SK-N-MC (cell line): ENCODE results near the gene RAD21L1.

Experiments used
- DNase-seq: peaks from one replicate; pipeline ENCODE4 v3.0.0-alpha.2; 2011; ENCODE audit warnings: low read depth, low spot score
- H3K27ac ChIP-seq: fragments of 200-600 bp; sonication (generic); 2 replicates; pipeline ENCODE4 v1.5.1; 2016; ENCODE audit warnings: mixed run types
- H3K36me3 ChIP-seq: fragments of 200-600 bp; sonication (generic); 2 replicates; pipeline ENCODE4 v1.6.1; 2017; ENCODE audit warnings: antibody characterized with exemption, low read length, mixed read lengths; ENCODE audit not compliant: insufficient read depth
- H3K4me3 ChIP-seq: fragments of 200-600 bp; sonication (generic); 2 replicates; pipeline ENCODE4 v1.5.1; 2016
- H3K9ac ChIP-seq: fragments of 200-600 bp; sonication (generic); 2 replicates; pipeline ENCODE4 v1.8.0; 2017; ENCODE audit warnings: mixed run types, mixed read lengths; ENCODE audit not compliant: insufficient read length
- H3K9me3 ChIP-seq: fragments of 200-600 bp; sonication (generic); 2 replicates; pipeline ENCODE4 v1.6.1; 2017; ENCODE audit warnings: low read depth, mild to moderate bottlenecking, antibody characterized with exemption, low read length, moderate library complexity, mixed read lengths
- EZH2 ChIP-seq: fragments of 200-600 bp; sonication (generic); IDR thresholded peaks from one replicate; pipeline ENCODE4 v1.6.1; 2017; ENCODE audit warnings: antibody characterized with exemption
- FOXP2 ChIP-seq: optimal IDR thresholded peaks from 2 replicates; pipeline ENCODE3; 2011; ENCODE audit warnings: mild to moderate bottlenecking, moderate library complexity; ENCODE audit not compliant: insufficient read depth; ENCODE audit errors: extremely low read length, control extremely low read depth
- POLR2AphosphoS5 ChIP-seq: IDR thresholded peaks from 2 replicates; pipeline ENCODE4 v1.6.1; 2012; ENCODE audit warnings: mild to moderate bottlenecking, low read depth, low read length, borderline replicate concordance

The RAD21L1 gene

DNA sequence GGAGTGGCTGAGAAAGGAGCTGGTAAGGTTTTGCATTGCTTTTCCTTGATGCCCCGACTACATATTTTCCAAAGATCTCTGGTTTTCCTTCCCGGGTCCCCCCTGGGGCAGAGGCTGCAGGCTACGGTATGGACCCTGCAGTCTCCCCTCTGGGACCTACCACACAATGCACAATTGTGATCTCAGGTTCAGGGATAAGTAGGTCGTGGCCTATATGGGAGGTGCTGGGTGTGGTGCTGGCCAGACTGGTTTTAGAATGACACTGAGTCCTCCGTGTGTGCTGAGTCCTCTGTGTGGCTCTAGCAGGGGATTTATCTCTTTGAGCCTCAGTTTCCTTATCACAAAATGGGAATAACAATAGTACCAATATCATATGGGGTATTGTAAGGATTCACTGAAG, 22.2 kb upstream of the RAD21L1 start:
- Histone ChIP-seq H3K9ac (no peak overlapping the region), H3K27ac (no peak overlapping the region), H3K9me3 (no peaks in the 10 kb centered on the region), H3K36me3 (no peaks in the 10 kb centered on the region), H3K4me3 (no peak overlapping the region)
- no peak for DNase-seq
- TF ChIP-seq FOXP2 (no peak), EZH2 (no peak), POLR2AphosphoS5 (no peak)

- no peak for DNase-seq
These were observed 21.7 kb upstream of the RAD21L1 start for GRCh38 chr20:1204113-1204512.

DNA sequence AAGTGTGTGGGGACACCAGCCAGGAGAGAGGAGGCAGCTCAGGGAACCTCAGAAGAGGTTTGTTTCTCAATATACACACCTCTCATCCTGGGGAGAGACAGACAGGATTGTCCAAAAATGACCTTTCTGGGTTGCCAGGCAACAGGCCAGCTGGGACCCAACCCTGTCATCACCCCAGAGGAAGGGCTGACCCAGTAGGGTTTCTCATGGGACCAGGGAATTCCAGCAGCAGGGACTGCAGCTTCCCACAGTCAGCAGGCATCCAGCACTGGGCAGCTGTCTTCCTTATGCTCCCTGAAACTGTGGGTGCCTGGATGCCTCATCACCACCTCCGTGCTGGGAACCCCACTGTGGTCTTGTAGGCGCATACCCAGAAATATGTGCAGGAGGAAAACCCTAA, 21.3 kb upstream of the RAD21L1 start:
- H3K36me3 ChIP-seq, result no peaks in the 10 kb centered on the region
- TF ChIP-seq FOXP2 (no peak), EZH2 (no peak), POLR2AphosphoS5 (no peak)
- H3K9ac ChIP-seq, result no peak overlapping the region
- DNase-seq, result no peak
- H3K4me3 ChIP-seq, result no peak overlapping the region
- no peak overlapping the region for H3K27ac ChIP-seq
- H3K9me3 ChIP-seq, result no peaks in the 10 kb centered on the region

More at GRCh38 chr20:1204113-1204512, 21.7 kb upstream of the RAD21L1 start:
- no peaks in the 10 kb centered on the region for H3K9me3 ChIP-seq
- no peaks in the 10 kb centered on the region for H3K36me3 ChIP-seq
- H3K9ac ChIP-seq, result no peak overlapping the region
- TF ChIP-seq FOXP2 (no peak), EZH2 (no peak), POLR2AphosphoS5 (no peak)
- no peak overlapping the region for H3K27ac ChIP-seq
- H3K4me3 ChIP-seq, result no peak overlapping the region

GRCh38 chr20:1205802-1206201, 20.0 kb upstream of the RAD21L1 start:
- H3K9ac ChIP-seq, result no peak overlapping the region
- no peak for DNase-seq

GRCh38 chr20:1206366-1207148, 19.3 kb upstream of the RAD21L1 start:
- H3K9ac ChIP-seq, result no peak overlapping the region
- H3K4me3 ChIP-seq, result no peak overlapping the region
- no peak for TF ChIP-seq EZH2
- no peak for TF ChIP-seq POLR2AphosphoS5
- TF ChIP-seq FOXP2, result no peak
- no peaks in the 10 kb centered on the region for H3K36me3 ChIP-seq
- H3K9me3 ChIP-seq, result no peaks in the 10 kb centered on the region
- H3K27ac ChIP-seq, result no peak overlapping the region
- DNase-seq, result no peak

More at GRCh38 chr20:1205802-1206201, 20.0 kb upstream of the RAD21L1 start:
- H3K27ac ChIP-seq, result no peak overlapping the region
- no peak for TF ChIP-seq EZH2
- no peak for TF ChIP-seq FOXP2
- no peak for TF ChIP-seq POLR2AphosphoS5
- no peak overlapping the region for H3K4me3 ChIP-seq
- H3K36me3 ChIP-seq, result no peaks in the 10 kb centered on the region
- no peaks in the 10 kb centered on the region for H3K9me3 ChIP-seq

DNA sequence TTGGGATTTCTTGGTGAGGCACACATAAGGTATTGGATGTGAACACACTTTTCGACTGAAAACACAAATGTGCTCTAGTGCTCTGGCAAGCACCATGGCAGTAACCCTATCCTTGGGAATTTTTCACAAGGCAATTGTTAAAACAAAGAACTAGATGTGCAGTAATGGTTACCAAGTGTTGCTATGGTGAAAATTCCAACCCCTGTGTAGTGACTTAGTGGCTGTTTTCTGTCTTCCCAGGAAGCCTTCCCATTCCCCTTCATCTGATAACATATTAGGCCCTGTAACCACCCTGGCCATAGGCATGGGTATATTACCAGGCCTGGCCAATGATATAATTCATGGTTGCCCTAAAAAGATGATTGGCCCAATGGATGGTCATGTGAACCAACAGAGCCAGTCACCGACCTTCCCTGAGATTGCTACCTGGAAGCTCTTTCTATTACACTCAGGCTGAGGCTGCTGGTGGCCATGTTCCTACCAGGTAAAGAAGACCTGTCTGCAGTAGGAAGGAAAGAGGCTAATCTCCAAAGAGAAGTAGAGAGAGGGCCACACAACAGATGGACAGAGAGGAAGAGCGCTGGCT, 18.5 kb upstream of the RAD21L1 start:
- Histone ChIP-seq H3K36me3 (no peaks in the 10 kb centered on the region), H3K4me3 (no peak overlapping the region), H3K9ac (no peak overlapping the region), H3K27ac (no peak overlapping the region), H3K9me3 (no peaks in the 10 kb centered on the region)
- DNase-seq, result no peak
- TF ChIP-seq EZH2 (no peak), POLR2AphosphoS5 (no peak), FOXP2 (no peak)

DNA sequence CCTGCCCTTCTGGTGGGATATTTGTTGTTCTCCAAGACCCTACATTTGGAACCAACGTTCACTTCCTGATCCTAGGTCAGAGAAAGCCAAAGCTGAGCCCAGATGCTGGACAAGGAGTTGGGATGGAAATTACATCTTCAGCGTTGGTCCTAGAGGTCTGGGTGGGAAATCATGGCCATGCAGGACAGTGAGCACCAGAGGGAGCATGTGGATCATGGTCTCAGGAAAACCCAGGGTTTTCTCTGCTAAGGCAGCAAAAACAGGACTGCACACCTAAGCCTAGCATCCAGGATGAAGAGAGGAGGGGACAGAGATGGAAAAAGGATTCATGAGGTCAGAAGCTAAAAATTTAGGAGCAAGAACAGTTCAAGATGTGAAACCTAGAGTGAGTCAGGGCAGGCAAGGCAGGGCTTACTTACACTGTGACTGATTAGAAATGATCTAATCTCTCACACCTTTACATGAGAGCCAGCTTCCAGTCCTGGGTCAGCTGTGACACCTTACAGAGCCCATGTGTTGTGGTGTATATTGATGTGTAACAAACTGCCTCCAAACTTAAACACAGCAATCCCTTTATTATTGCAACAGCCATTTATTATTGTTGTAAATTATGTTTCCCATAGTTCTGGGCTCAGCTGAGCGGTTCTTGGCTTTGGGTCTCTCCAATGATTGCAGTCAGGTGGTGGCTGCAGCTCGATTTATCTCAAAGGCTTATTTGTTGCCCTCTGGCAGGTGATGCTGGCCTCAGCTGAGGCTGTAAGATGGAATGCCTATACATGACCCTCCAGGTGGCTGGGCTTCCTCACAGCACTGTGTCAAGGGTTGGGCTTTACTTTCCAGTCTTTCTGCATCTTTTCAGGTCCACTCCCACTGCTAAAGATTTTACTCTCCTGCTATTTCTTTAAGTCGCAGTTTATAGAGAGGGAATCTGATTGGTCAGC, 16.1 kb upstream of the RAD21L1 start:
- no peaks in the 10 kb centered on the region for H3K9me3 ChIP-seq
- DNase-seq, result no peak
- H3K27ac ChIP-seq, result no peak overlapping the region
- TF ChIP-seq FOXP2 (no peak), POLR2AphosphoS5 (no peak), EZH2 (no peak)
- H3K4me3 ChIP-seq, result no peak overlapping the region
- no peaks in the 10 kb centered on the region for H3K36me3 ChIP-seq
- H3K9ac ChIP-seq, result no peak overlapping the region

DNA sequence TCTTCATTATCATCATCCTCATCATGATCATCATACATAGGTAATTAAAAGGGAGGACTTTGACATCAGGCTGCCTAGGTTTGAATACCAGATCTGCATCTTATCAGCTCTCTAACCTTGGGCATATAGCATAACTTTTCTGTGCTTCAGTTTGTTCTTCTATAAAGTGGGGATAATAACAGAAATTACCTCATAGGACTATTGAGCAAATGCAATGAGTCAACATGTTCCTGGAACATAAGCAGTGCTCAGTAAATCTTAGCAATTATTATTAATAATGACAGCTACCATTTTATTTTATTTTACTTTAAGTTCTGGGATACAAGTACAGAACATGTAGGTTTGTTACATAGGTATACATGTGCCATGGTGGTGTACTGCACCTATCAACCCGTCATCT, 15.3 kb upstream of the RAD21L1 start:
- H3K36me3 ChIP-seq, result no peaks in the 10 kb centered on the region

More for the DNA sequence above, 15.3 kb upstream of the RAD21L1 start:
- Histone ChIP-seq H3K4me3 (no peak overlapping the region), H3K9ac (no peak overlapping the region), H3K27ac (no peak overlapping the region), H3K9me3 (no peaks in the 10 kb centered on the region)
- TF ChIP-seq EZH2 (no peak), POLR2AphosphoS5 (no peak), FOXP2 (no peak)
- no peak for DNase-seq
